ENCODE results near the gene MCL1. TPM values are rescaled to one million over a fixed set of nuclear protein-coding genes. Genes with fewer than 3 reads are reported as not detected.

The MCL1 gene
- total and polyA plus RNA-seq, 2 of the 13 experiments (the other 11 are each of a cell fraction or from before 2014, with no cell fraction given): 69.5 to 125 TPM

DNA sequence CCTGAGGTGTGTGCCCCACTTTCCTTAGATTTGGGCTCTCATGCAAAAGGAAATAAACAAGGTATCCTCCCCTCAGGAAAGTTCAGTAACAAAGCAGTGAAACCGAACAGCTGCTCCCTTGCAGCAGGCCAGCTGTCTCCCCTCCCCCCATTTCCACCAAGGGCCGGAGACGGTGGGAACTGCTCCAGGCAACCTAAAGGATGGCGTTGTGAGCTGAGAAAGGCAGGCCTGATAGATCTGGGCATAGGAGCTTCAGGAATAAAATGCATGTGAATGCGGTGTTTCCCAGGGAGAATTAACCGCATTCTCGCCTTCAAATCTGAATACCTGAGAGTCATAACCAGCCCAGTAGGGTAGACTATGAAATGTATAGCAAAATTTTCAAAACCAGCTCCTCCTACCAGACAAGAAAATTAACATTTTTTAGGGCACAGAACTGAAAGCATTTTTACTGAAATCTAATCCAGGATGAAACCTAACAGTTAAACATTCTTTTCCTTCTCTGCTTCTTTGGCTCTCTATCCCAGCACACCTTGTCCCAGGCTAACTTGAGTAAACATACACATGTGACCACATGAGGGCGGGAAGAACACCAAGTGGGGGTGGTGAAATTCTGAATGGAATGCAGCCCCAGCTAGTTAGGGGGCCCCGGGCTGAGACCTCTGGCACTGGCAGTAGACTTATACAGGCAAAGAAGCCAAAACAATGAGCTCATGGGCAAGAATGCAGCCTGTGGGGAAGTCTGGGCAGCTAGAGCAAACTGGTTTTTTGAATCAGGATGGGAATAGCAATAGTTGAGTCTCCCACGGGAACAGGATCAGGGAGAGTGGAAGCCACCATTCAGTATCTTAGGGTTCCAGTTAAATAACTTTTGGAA is 11.5 kb downstream of the MCL1 start (continued):
- TF ChIP-seq, protein P1, sequence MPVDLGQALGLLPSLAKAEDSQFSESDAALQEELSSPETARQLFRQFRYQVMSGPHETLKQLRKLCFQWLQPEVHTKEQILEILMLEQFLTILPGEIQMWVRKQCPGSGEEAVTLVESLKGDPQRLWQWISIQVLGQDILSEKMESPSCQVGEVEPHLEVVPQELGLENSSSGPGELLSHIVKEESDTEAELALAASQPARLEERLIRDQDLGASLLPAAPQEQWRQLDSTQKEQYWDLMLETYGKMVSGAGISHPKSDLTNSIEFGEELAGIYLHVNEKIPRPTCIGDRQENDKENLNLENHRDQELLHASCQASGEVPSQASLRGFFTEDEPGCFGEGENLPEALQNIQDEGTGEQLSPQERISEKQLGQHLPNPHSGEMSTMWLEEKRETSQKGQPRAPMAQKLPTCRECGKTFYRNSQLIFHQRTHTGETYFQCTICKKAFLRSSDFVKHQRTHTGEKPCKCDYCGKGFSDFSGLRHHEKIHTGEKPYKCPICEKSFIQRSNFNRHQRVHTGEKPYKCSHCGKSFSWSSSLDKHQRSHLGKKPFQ (CRISPR knock-in tag; IDR thresholded peaks at IDR 0.05; ENCODE audit: insufficient replicate concordance): no peak
- TF ChIP-seq TBX2 (CRISPR knock-in tag; IDR thresholded peaks at IDR 0.05; ENCODE audit: borderline replicate concordance) (peak; percentile 80), NFE2L1 (CRISPR knock-in tag; IDR thresholded peaks at IDR 0.05; ENCODE audit: borderline replicate concordance) (no peak), ZFX (CRISPR knock-in tag; IDR thresholded peaks at IDR 0.05; ENCODE audit: low read depth) (peak; percentile 22; the same call in 1 of the 2 replicates), ZMYM3 (CRISPR knock-in tag; IDR thresholded peaks at IDR 0.05) (no peak; the same call in 1 of the 2 replicates), ZNF709 (CRISPR knock-in tag; IDR thresholded peaks at IDR 0.05) (no peak), CCDC6 (CRISPR knock-in tag; IDR thresholded peaks at IDR 0.05) (no peak), ZNF703 (CRISPR knock-in tag; IDR thresholded peaks at IDR 0.05; ENCODE audit: borderline replicate concordance) (no peak), STAG1 (CRISPR knock-in tag; IDR thresholded peaks at IDR 0.05) (0 out of 2 replicates have a peak, but pooled peaks have one; percentile 38), ZNF530 (CRISPR knock-in tag; IDR thresholded peaks at IDR 0.05; ENCODE audit: low read depth) (no peak), SP4 (CRISPR knock-in tag; IDR thresholded peaks at IDR 0.05) (peak; percentile 22; the same call in 1 of the 2 replicates), MAF1 (CRISPR knock-in tag; IDR thresholded peaks at IDR 0.05; ENCODE audit: borderline replicate concordance) (peak; percentile 43; the same call in 1 of the 2 replicates), ADNP (CRISPR knock-in tag; IDR thresholded peaks at IDR 0.05) (no peak), TAF15 (IDR thresholded peaks at IDR 0.05; ENCODE audit: low read depth, low read length, poor library complexity, severe bottlenecking) (no peak), NONO (IDR thresholded peaks at IDR 0.05) (no peak), NONO (CRISPR knock-in tag; conservative IDR thresholded peaks at IDR 0.05) (peak; percentile 50; the same call in 1 of the 2 replicates), DR1 (CRISPR knock-in tag; IDR thresholded peaks at IDR 0.05) (no peak), ELF3 (CRISPR knock-in tag; IDR thresholded peaks at IDR 0.05) (peak; percentile 33; the same call in 1 of the 2 replicates), PHF21A (CRISPR knock-in tag; IDR thresholded peaks at IDR 0.05) (peak; percentile 86; the same call in 1 of the 2 replicates), ZNF441 (CRISPR knock-in tag; IDR thresholded peaks at IDR 0.05; ENCODE audit: borderline replicate concordance) (no peak), GATAD2A (CRISPR knock-in tag; IDR thresholded peaks at IDR 0.05) (peak; percentile 83), ZNF484 (CRISPR knock-in tag; IDR thresholded peaks at IDR 0.05; ENCODE audit: borderline replicate concordance, low read depth) (no peak), RBFOX2 (IDR thresholded peaks at IDR 0.05; ENCODE audit: low read depth, low read length) (no peak)
- TF ChIP-seq, protein P2, sequence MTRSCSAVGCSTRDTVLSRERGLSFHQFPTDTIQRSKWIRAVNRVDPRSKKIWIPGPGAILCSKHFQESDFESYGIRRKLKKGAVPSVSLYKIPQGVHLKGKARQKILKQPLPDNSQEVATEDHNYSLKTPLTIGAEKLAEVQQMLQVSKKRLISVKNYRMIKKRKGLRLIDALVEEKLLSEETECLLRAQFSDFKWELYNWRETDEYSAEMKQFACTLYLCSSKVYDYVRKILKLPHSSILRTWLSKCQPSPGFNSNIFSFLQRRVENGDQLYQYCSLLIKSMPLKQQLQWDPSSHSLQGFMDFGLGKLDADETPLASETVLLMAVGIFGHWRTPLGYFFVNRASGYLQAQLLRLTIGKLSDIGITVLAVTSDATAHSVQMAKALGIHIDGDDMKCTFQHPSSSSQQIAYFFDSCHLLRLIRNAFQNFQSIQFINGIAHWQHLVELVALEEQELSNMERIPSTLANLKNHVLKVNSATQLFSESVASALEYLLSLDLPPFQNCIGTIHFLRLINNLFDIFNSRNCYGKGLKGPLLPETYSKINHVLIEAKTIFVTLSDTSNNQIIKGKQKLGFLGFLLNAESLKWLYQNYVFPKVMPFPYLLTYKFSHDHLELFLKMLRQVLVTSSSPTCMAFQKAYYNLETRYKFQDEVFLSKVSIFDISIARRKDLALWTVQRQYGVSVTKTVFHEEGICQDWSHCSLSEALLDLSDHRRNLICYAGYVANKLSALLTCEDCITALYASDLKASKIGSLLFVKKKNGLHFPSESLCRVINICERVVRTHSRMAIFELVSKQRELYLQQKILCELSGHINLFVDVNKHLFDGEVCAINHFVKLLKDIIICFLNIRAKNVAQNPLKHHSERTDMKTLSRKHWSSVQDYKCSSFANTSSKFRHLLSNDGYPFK (CRISPR knock-in tag; IDR thresholded peaks at IDR 0.05; ENCODE audit: borderline replicate concordance): peak; percentile 53; the same call in 1 of the 2 replicates
- TF ChIP-seq, protein P3, sequence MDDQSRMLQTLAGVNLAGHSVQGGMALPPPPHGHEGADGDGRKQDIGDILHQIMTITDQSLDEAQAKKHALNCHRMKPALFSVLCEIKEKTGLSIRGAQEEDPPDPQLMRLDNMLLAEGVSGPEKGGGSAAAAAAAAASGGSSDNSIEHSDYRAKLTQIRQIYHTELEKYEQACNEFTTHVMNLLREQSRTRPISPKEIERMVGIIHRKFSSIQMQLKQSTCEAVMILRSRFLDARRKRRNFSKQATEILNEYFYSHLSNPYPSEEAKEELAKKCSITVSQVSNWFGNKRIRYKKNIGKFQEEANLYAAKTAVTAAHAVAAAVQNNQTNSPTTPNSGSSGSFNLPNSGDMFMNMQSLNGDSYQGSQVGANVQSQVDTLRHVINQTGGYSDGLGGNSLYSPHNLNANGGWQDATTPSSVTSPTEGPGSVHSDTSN (CRISPR knock-in tag; IDR thresholded peaks at IDR 0.05; ENCODE audit: borderline replicate concordance): no peak
